ENCODE results near the gene SPRY2.

GRCh38 chr13:80336776-80337287, 4.1 kb downstream of the SPRY2 start:
- TF ChIP-seq CTCF (IDR thresholded peaks at IDR 0.05; ENCODE audit: poor library complexity, severe bottlenecking) = no peak
- no peak for TF ChIP-seq RAD21 (conservative IDR thresholded peaks at IDR 0.05)
- no peak for TF ChIP-seq EZH2 (IDR thresholded peaks at IDR 0.05; ENCODE audit: borderline replicate concordance, insufficient read depth, low read length, poor library complexity, severe bottlenecking)
